GM10266 (cell line): Measurements from ENCODE around the gene PAGE2.
A peak's percentile ranks its signal among the peaks of the same experiment; 100 is the strongest.
"Not testable (repeated sequence)": the region's sequence is repeated elsewhere in the genome, so short reads cannot be mapped to it uniquely, and the experiment has no call there.

ENCODE experiments used
- DNase-seq: peaks from one replicate; pipeline ENCODE4 v3.0.0; 2012; ENCODE audit errors: extremely low spot score
- TF ChIP-seq, protein P1 (sequence below): IDR thresholded peaks from 2 replicates; pipeline ENCODE4 v1.5.1; 2012; ENCODE audit warnings: mild to moderate bottlenecking, low read depth; ENCODE audit not compliant: control insufficient read depth, insufficient read depth; ENCODE audit errors: missing control alignments

Gene PAGE2

DNA sequence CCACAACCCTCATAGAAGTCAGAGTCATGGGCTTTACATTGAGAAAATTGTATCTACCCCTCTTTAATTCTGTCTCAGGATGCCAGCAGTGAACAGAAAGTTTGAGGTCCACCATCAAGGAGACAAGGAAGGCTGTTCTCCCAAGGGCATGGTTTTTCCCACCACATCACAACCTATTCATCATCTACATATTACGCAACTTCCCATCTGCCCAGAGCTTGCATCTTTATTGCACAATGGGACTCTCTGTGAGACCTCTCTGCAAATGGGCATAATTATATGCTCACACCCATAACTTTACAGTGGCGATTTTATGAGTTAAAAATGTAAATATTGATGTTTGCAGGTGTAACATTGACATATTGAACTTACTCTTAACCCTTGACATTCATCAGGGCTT is 38.9 kb downstream of the PAGE2 start:
- TF ChIP-seq, protein P1, sequence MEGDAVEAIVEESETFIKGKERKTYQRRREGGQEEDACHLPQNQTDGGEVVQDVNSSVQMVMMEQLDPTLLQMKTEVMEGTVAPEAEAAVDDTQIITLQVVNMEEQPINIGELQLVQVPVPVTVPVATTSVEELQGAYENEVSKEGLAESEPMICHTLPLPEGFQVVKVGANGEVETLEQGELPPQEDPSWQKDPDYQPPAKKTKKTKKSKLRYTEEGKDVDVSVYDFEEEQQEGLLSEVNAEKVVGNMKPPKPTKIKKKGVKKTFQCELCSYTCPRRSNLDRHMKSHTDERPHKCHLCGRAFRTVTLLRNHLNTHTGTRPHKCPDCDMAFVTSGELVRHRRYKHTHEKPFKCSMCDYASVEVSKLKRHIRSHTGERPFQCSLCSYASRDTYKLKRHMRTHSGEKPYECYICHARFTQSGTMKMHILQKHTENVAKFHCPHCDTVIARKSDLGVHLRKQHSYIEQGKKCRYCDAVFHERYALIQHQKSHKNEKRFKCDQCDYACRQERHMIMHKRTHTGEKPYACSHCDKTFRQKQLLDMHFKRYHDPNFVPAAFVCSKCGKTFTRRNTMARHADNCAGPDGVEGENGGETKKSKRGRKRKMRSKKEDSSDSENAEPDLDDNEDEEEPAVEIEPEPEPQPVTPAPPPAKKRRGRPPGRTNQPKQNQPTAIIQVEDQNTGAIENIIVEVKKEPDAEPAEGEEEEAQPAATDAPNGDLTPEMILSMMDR: no peak
- no peak for DNase-seq

DNA sequence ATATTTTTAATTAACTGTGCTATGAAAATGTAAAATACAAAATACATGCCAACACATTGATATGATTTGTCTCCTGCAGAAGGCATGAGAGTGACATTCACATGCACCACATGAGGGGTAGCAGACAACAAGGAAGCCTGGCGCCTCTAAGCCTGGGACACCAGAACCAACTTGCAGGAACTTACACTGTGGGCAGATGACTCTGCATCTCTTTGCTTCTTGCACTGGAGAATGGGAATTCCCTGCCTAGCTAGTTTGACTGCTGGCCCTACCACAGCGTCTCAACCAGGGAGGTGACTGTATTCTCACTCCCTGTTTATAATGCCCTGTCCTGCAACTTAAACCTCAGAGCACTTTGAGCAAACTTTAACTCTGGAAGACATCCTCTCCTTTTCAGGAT is 40.5 kb downstream of the PAGE2 start:
- DNase-seq: no peak
- TF ChIP-seq, protein P1: no peak

DNA sequence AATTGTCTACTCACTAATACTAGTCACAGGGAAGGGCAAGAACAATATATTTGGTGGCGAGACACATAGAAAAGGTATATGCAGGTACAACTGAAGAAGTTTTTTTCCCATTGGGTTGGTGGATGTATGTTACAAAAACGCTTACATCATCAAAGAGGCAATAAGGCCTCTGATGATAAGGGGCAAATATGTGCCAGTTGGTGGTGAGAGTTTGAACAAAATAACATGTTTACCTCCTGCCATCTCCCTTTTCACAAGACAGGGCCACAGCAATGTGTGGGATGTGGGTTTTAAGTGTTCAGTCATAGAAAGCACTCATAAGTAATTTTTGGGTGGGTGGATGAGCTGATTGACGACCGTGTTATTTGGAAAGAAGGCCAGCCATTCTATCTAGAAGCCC is 41.7 kb downstream of the PAGE2 start:
- DNase-seq: no peak
- TF ChIP-seq, protein P1: no peak

DNA sequence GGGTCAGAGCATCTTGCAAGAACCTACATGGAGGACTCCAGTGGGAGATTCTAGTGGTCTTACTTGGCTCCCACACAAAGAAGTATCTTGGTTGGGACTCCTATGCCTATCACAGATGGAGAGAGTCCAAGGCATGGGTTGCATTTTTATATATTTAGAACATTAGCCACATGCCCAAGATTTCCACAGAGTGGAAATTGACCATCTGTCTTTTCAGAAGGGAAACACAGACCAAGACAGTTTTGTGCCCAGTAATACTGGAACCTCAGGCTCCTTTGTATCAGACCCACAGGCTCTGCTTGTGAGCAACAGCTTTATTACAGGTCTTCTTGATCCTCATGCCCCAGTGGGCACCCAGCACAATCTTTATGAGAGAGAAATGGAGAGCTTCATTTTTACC is 43.6 kb downstream of the PAGE2 start:
- no peak for DNase-seq
- TF ChIP-seq, protein P1: no peak

DNA sequence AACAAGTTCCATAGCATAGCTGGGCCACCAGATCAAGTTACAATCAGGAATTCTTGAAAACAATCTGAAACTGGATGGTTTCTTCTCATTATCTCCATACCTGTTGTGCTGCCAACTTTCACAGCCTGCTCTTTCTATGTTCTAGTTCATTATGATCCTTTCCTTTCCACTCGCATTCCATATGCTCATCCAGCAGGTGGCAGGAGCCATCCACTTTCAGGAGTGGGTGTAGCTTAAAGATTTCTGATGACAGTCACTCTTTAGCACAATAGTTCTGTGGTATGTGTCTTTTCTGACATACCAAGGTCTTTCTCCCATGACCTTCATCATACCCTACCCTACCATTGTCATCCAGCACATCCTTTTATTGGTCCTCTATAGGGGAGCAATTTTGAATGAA is 46.4 kb downstream of the PAGE2 start:
- no peak for DNase-seq
- TF ChIP-seq, protein P1: peak; percentile 34

DNA sequence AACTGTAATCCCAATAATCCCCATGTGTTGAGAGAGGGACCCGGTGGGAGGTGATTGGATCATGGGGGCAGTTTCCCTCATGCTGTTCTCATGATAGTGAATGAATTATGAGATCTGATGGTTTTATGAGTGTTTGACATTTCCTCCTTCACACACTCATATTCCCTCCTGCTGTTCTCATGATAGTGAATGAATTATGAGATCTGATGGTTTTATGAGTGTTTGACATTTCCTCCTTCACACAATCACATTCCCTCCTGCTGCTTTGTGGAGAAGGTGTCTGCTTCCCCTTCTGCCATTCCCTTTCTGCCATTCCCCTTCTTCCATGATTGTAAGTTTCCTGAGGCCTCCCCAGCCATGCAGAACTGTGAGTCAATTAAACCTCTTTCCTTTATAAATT is 52.0 kb downstream of the PAGE2 start:
- DNase-seq: not testable (repeated sequence)
